ENCODE data around the gene OR51D1. TPM values are rescaled to one million over a fixed set of nuclear protein-coding genes. Genes with fewer than 3 reads are reported as not detected.

The OR51D1 gene
- total and polyA plus RNA-seq, 12 donors, result not detected

DNA sequence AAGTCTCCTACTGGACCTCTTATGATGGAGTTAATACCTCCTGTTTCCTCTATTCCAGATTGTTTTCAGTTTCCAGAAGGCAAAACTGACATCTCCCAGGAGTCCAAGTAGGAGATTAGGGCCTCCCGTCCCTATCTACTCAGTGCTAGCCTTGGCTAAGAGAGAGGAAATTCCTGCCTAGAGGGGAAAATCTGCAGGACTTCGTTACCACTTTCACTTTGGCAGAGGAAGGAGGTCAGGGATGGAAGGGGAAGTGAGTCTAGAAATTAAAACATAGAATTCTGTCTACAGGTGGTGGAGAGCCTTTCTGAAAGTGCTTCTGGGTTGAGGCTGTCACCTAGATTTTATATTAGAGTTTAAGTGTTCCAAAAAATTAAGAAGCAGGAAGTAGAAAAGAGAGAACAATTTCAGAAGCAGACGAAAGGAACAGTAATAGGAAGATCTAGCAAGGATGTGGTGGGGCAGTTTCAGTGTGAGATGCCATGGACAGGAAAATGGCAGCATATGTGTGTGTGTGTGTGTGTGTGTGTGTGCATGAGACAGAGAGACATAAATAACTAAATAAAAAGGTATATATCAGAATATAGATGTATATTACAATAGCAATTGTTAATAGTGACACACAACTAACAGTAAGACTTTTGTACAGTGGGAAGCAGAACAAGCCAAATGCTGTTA is 26.9 kb upstream of the OR51D1 start:
- Histone ChIP-seq H3K27me3 (no peaks in the 10 kb centered on the region), H3K36me3 (replicated peaks in 1 of 2) (no peaks in the 10 kb centered on the region), H3K4me3 (no peak overlapping the region), H3K9me3 (replicated peaks in 1 of 3) (no peaks in the 10 kb centered on the region), H3K4me1 (replicated peaks in 1 of 2) (peaks cover 0 to 14% of the 10 kb centered on the region in 2 donors), H3K27ac (peak overlapping the region in 1 of 5 donors; percentile 25)
- DNase-seq, result no peak
- 28 to 42% (median 36%) methylated on average over 3 of the region's 3 CpGs for WGBS, 4 donors
- no peak for TF ChIP-seq POLR2A (IDR thresholded peaks at IDR 0.05)
- TF ChIP-seq, protein P1, sequence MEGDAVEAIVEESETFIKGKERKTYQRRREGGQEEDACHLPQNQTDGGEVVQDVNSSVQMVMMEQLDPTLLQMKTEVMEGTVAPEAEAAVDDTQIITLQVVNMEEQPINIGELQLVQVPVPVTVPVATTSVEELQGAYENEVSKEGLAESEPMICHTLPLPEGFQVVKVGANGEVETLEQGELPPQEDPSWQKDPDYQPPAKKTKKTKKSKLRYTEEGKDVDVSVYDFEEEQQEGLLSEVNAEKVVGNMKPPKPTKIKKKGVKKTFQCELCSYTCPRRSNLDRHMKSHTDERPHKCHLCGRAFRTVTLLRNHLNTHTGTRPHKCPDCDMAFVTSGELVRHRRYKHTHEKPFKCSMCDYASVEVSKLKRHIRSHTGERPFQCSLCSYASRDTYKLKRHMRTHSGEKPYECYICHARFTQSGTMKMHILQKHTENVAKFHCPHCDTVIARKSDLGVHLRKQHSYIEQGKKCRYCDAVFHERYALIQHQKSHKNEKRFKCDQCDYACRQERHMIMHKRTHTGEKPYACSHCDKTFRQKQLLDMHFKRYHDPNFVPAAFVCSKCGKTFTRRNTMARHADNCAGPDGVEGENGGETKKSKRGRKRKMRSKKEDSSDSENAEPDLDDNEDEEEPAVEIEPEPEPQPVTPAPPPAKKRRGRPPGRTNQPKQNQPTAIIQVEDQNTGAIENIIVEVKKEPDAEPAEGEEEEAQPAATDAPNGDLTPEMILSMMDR (IDR thresholded peaks at IDR 0.05), result no peak
- intact Hi-C loops (cut with DNase I), result no loop called here

DNA sequence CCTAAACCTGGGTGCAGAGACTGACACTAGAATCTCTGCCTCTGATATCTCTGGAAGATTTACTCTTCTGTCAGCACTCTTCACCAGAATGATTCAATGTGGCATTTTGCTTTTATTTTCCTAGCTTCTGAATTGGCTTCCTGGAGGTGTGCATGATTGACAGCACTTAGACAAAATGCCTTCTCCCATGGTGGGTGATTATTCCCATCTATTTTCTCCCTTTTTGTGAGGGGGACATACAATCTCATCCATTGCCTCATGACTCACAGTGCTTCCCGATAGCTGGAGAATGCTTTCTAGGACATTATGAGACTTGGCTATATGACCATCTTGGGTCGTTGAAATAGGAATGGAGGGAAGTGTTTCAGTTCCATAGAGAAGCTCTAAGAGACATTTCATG is 25.3 kb upstream of the OR51D1 start:
- Histone ChIP-seq H3K36me3 (replicated peaks in 1 of 2) (no peaks in the 10 kb centered on the region), H3K4me1 (replicated peaks in 1 of 2) (peaks cover 0 to 4% of the 10 kb centered on the region in 2 donors), H3K27ac (no peak overlapping the region), H3K4me3 (no peak overlapping the region), H3K27me3 (no peaks in the 10 kb centered on the region), H3K9me3 (replicated peaks in 1 of 3) (no peaks in the 10 kb centered on the region)
- intact Hi-C loops (cut with DNase I), result no loop called here
- no peak for TF ChIP-seq POLR2A (IDR thresholded peaks at IDR 0.05)
- TF ChIP-seq, protein P1 (IDR thresholded peaks at IDR 0.05), result no peak
- WGBS, 4 donors, result 72 to 90% (median 79%) methylated on average over 2 of the region's 2 CpGs
- no peak for DNase-seq

DNA sequence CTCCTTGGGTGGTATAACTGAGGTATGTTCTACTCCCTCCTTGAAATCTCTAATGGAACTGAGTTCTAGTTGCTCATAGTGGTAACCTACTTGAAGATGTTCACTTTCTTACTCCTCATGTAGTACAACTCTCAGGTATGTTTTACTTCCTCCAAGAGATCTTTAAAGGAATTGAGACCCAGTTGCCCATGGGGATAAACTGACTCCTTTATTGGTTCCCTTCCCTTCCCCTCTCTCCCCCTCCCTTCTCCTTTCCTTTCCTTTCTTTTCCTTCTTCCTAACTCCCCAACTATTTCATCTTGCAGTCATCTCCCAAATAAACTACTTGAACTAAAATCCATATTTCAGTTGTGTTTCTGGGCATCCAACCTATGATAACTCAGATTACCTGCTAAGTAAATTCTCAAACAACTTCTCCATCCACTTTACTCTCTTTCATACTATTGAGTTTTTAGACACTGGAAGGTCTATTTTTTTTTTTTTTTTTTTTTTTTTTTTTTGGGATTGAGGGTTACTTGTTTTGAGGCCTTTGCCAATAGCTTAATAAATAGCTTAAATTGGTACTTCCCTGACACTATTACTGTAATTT is 21.3 kb upstream of the OR51D1 start:
- no peaks in the 10 kb centered on the region for H3K36me3 ChIP-seq (replicated peaks in 1 of 2)
- no peak overlapping the region for H3K27ac ChIP-seq
- no peak overlapping the region for H3K4me3 ChIP-seq
- DNase-seq, result no peak
- intact Hi-C loops (cut with DNase I), result no loop called here
- H3K9me3 ChIP-seq (replicated peaks in 1 of 3), result no peaks in the 10 kb centered on the region
- no peaks in the 10 kb centered on the region for H3K27me3 ChIP-seq
- TF ChIP-seq, protein P1 (IDR thresholded peaks at IDR 0.05), result no peak
- TF ChIP-seq POLR2A (IDR thresholded peaks at IDR 0.05), result no peak
- no peaks in the 10 kb centered on the region for H3K4me1 ChIP-seq (replicated peaks in 1 of 2)

DNA sequence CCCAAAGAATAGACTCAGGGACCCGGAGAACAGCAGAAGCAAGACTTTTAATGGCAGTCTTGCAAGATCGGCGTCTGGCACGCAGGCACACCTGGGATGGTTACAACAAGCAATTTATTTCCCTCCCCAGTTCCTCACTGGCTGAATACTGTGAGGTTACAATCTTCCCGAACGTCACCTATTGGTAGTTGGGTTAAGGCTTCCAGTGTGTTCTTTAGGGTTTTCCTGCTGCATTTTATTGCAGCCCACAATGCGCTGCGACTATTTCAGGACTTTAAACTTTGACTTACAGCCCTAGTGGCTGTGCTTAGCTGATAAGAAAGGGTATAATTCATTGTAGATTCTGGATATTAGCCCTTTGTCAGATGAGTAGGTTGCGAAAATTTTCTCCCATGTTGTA is 17.8 kb upstream of the OR51D1 start:
- no peak overlapping the region for H3K4me3 ChIP-seq
- no peak for DNase-seq
- WGBS, 4 donors, result 67 to 73% (median 72%) methylated on average over 9 of the region's 9 CpGs
- no peaks in the 10 kb centered on the region for H3K4me1 ChIP-seq (replicated peaks in 1 of 2)
- H3K27me3 ChIP-seq, result no peaks in the 10 kb centered on the region
- TF ChIP-seq, protein P1 (IDR thresholded peaks at IDR 0.05), result no peak
- no peak for TF ChIP-seq POLR2A (IDR thresholded peaks at IDR 0.05)
- H3K9me3 ChIP-seq (replicated peaks in 1 of 3), result no peaks in the 10 kb centered on the region
- intact Hi-C loops (cut with DNase I), result no loop called here
- H3K27ac ChIP-seq, result no peak overlapping the region
- H3K36me3 ChIP-seq (replicated peaks in 1 of 2), result no peaks in the 10 kb centered on the region

Data from adrenal gland (tissue), 12 donors.